Measurements from ENCODE around the gene ZNF365.

ZNF365 gene

GRCh38 chr10:62373995-62374861 is at the start of gene ZNF365:
Gene ZNF365 (plus strand): TSS chr10:62374369. CDS start chr10:62376194, 1,825 bp downstream.
- H3K4me3 ChIP-seq (ENCODE audit: low read length) = peak within 1 kb of the TSS; percentile 63
- peak; percentile 22 for DNase-seq (ENCODE audit: low read depth)

GRCh38 chr10:62326176-62326575 is 48.0 kb upstream of the ZNF365 start:
- no peak overlapping the region for H3K4me3 ChIP-seq (ENCODE audit: low read length)
- TF ChIP-seq CTCF (conservative IDR thresholded peaks at IDR 0.05; ENCODE audit: low read length) = no peak
- DNase-seq (ENCODE audit: low read depth) = no peak

More at GRCh38 chr10:62373995-62374861, at the start of gene ZNF365:
- no peak for TF ChIP-seq CTCF (conservative IDR thresholded peaks at IDR 0.05; ENCODE audit: low read length)

- no peak for TF ChIP-seq CTCF (conservative IDR thresholded peaks at IDR 0.05; ENCODE audit: low read length)
- no peak overlapping the region for H3K4me3 ChIP-seq (ENCODE audit: low read length)
- peak; percentile 71 for DNase-seq (ENCODE audit: low read depth)
These were observed 46.3 kb upstream of the ZNF365 start for GRCh38 chr10:62327885-62328284.

- TF ChIP-seq CTCF (conservative IDR thresholded peaks at IDR 0.05; ENCODE audit: low read length) = no peak
- DNase-seq (ENCODE audit: low read depth) = no peak
- H3K4me3 ChIP-seq (ENCODE audit: low read length) = no peak overlapping the region
These were observed 44.0 kb upstream of the ZNF365 start for GRCh38 chr10:62330213-62330612.

- DNase-seq (ENCODE audit: low read depth) = no peak
- no peak overlapping the region for H3K4me3 ChIP-seq (ENCODE audit: low read length)
- TF ChIP-seq CTCF (conservative IDR thresholded peaks at IDR 0.05; ENCODE audit: low read length) = no peak
These were observed 41.8 kb upstream of the ZNF365 start for GRCh38 chr10:62332406-62332805.

- no peak for DNase-seq (ENCODE audit: low read depth)
- TF ChIP-seq CTCF (conservative IDR thresholded peaks at IDR 0.05; ENCODE audit: low read length) = no peak
- no peak overlapping the region for H3K4me3 ChIP-seq (ENCODE audit: low read length)
These were observed 40.9 kb upstream of the ZNF365 start for GRCh38 chr10:62333135-62333889.
